Fibroblast of pulmonary artery (primary cell): ENCODE data around the gene FCRL6.

ENCODE experiments used
- DNase-seq: peaks from one replicate; pipeline ENCODE4 v3.0.0-alpha.2; 2010; ENCODE audit warnings: low read depth
- H3K4me3 ChIP-seq: replicated peaks from 2 replicates; pipeline ENCODE4 v1.5.1; 2011; ENCODE audit warnings: low read depth, mild to moderate bottlenecking, control low read depth, low read length, moderate library complexity
- TF ChIP-seq, protein P1 (sequence below): IDR thresholded peaks from 2 replicates; pipeline ENCODE4 v1.5.1; 2011; ENCODE audit warnings: mild to moderate bottlenecking, control low read depth, low read length, inconsistent platforms; ENCODE audit errors: missing control alignments

The FCRL6 gene

DNA sequence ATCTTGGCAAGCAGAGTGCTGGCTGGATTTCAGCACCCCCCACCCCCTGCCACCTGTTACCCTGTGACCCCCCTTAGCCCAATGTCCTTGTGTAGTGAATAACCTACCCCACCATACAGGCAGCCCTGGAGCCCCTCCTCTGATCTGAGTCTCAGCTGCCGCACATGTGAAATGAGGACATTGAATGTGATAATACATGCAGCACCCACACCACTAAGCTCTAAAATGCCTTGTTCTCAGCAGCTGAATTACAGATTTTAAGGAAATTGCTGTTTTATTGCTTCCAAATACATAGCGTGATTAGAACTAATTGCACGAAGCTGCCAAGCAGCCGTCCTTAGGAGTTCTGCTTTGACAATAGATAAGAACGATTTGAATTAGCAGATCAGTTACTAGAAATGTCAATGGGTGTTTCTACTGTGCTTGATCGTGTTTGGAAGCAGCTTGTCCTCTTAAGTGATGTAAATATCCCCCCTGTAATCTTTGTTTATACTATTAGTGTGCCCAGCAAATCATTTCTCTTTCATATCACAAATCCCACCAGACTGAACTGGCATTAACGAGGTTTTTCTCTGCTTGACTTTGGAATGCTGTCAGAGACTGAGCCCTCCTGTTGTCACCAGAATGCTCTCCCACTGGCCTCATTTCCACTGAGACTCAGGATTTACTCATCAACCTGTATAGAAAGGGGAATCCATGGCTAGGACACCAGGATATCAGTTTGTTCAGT is 29.4 kb downstream of the FCRL6 start:
- DNase-seq, result no peak
- no peak overlapping the region for H3K4me3 ChIP-seq
- TF ChIP-seq, protein P1, sequence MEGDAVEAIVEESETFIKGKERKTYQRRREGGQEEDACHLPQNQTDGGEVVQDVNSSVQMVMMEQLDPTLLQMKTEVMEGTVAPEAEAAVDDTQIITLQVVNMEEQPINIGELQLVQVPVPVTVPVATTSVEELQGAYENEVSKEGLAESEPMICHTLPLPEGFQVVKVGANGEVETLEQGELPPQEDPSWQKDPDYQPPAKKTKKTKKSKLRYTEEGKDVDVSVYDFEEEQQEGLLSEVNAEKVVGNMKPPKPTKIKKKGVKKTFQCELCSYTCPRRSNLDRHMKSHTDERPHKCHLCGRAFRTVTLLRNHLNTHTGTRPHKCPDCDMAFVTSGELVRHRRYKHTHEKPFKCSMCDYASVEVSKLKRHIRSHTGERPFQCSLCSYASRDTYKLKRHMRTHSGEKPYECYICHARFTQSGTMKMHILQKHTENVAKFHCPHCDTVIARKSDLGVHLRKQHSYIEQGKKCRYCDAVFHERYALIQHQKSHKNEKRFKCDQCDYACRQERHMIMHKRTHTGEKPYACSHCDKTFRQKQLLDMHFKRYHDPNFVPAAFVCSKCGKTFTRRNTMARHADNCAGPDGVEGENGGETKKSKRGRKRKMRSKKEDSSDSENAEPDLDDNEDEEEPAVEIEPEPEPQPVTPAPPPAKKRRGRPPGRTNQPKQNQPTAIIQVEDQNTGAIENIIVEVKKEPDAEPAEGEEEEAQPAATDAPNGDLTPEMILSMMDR, result no peak

GRCh38 chr1:159832309-159832708 is 30.1 kb downstream of the FCRL6 start:
- TF ChIP-seq, protein P1, result no peak
- H3K4me3 ChIP-seq, result no peak overlapping the region
- DNase-seq, result no peak

DNA sequence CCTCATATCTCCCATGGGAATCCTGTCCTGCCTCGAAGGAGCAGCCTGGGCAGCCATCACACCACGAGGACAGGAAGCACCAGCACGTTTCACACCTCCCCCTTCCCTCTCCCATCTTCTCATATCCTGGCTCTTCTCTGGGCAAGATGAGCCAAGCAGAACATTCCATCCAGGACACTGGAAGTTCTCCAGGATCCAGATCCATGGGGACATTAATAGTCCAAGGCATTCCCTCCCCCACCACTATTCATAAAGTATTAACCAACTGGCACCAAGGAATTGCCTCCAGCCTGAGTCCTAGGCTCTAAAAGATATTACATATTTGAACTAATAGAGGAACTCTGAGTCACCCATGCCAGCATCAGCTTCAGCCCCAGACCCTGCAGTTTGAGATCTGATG is 33.2 kb downstream of the FCRL6 start:
- TF ChIP-seq, protein P1, result no peak
- no peak overlapping the region for H3K4me3 ChIP-seq
- DNase-seq, result no peak

DNA sequence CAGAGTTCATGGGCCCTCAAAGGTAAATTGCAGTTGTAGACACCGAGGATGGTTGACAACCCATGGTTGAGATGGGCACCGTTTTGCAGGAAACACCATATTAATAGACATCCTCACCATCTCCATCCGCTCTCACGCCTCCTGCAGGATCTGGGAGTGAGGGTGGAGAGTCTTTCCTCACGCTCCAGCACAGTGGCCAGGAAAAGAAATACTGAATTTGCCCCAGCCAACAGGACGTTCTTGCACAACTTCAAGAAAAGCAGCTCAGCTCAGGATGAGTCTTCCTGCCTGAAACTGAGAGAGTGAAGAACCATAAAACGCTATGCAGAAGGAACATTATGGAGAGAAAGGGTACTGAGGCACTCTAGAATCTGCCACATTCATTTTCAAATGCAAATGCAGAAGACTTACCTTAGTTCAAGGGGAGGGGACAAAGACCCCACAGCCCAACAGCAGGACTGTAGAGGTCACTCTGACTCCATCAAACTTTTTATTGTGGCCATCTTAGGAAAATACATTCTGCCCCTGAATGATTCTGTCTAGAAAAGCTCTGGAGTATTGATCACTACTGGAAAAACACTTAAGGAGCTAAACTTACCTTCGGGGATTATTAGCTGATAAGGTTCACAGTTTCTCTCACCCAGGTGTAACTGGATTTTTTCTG is 33.8 kb downstream of the FCRL6 start:
- TF ChIP-seq, protein P1, result peak; percentile 28
- DNase-seq, result peak; percentile 24
- no peak overlapping the region for H3K4me3 ChIP-seq

- no peak overlapping the region for H3K4me3 ChIP-seq
- no peak for DNase-seq
- TF ChIP-seq, protein P1, result no peak
These were observed 36.6 kb downstream of the FCRL6 start for GRCh38 chr1:159838715-159839114.

- DNase-seq, result no peak
- no peak overlapping the region for H3K4me3 ChIP-seq
- TF ChIP-seq, protein P1, result no peak
These were observed 37.1 kb downstream of the FCRL6 start for GRCh38 chr1:159839116-159839849.
